GM21423 (cell line): Measurements from ENCODE around the gene HES5.

Experiments used
- ATAC-seq: cut with Tn5 transposase; IDR thresholded peaks from one replicate; pipeline ENCODE4 v1.9.1; 2021; ENCODE audit warnings: mild to moderate bottlenecking, moderate library complexity; ENCODE audit not compliant: unreplicated experiment

Gene HES5

GRCh38 chr1:2547210-2548067 lies 17.4 kb upstream of the HES5 start:
- peak; percentile 18 for ATAC-seq

DNA sequence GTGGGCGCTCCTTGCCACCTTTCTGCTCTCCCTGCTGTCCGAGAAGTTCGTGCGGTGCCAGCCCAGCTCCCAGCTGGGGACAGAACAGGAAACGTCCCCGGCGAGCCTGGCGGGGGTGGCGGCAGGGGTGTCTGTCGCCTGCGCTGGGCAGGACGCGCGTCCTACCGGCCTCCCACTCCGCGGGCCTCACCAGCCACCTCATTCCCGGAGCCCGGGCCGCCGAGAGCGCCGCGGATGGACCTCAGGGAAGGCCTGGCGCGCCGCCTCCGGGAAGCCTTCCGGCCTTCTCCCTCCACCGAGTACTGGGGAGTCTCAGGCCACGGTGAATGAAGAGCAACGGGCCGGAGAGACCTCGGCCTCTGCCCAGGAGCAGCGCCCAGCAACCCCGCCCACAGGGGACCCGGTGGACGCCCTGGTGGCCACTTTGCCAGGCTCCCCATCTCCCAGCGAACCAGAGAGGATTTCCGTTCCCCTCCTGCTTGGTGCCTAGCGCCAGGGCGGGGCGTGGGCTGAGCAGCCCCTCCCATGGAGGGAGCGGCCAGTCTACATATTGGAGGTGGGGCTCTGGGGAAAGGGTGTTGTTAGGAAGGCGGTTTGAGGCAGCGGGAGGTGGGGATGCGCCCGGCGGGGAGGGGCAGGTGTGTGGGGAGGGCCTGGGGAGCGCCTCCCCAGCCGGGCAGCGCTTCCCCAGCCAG lies 16.6 kb upstream of the HES5 start:
- ATAC-seq, result peak; percentile 31

GRCh38 chr1:2545754-2546514 lies 15.9 kb upstream of the HES5 start:
- ATAC-seq, result peak; percentile 39

- no peak for ATAC-seq
Observed at GRCh38 chr1:2544875-2545640, 15.0 kb upstream of the HES5 start.

DNA sequence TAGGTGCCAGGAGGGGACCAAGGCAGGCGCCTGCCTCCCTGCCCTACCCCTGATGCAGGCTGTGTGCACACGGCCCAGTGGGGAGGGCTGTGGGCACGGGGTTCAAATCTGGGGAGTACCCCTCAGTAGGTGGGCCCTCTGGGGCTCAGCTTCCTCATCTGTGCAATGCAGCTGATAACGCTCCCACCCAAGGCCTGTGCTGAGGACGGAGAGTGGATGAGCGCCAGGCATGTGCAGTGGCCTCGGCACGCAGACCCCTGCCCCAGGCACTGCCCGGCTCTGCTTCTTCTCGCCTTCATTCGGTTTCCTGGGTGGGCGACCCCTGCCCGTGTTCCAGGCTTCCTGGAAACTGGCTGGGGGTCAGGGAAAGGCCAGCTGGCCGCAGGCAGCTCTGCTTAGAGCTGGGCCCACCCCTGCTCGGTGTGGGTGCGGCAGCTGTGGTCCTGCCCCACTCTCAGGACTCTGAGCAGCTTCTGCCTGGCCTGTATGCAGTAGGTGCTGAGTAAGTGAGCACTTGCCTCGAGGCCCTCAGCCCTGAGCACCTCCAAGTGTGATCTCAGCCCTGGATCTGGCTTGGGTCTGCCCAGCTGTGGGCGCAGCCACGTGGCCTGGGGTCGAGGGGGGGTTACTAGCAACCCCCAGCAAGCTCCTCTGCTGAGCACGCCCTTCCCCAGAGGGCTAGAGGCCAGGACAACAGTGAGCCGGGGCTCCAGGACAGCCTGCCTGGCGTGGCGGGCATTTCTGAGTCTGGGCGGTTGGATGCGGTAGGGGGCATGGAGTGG lies 14.2 kb upstream of the HES5 start:
- ATAC-seq, result no peak

GRCh38 chr1:2543543-2544092 lies 13.6 kb upstream of the HES5 start:
- no peak for ATAC-seq

GRCh38 chr1:2542246-2542915 lies 12.3 kb upstream of the HES5 start:
- no peak for ATAC-seq

DNA sequence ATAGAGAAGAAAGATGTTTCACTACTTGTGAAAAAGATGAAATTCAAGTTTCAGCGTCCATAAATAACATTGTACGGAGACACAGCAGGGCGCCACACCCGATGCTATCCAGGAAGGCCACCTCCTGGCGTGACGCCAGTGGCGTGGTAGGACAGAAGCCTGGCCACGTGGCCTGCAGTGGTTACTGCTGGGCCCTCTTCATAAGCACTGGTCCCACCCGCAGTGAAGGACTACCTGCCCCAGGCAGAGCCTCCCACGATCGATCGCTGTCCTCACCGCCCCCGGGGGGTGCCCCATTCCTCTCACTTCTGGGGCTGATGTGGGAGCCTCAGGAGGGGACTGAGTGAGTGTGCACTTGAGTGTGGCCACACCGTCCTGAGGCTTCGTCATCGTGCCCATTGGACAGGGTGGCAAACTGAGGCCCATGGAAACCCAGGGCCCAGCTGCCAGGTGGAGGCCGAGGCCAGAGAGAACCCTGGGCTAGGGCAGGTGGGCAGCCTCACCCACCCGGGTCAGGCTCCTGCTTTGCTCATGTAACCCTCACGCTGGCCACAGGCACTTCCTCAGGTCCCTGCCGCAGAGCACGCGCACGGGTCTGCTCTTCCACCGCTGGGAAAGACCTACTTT lies 11.7 kb upstream of the HES5 start:
- no peak for ATAC-seq

GRCh38 chr1:2540816-2541492 lies 10.9 kb upstream of the HES5 start:
- no peak for ATAC-seq

GRCh38 chr1:2539312-2539907 lies 9.3 kb upstream of the HES5 start:
- ATAC-seq, result no peak

DNA sequence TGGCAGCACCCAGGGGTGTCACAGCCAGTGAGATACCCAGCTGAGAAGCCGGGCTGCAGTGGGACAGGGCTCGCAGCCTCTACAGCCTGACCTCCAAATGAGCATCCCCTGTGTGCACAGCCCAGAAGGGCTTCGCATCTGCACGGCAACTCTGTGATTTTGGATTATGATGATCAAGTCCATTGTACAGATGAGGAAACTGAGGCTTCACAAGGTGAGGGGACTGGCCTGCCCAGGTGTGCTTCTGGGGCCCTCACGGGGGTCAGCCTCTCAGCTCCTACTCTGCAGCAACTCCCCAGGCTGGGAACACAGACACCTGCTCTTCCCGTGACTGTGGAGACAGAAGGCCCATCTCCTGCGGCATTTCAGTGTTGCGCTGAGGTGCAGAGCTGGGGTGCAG lies 8.8 kb upstream of the HES5 start:
- ATAC-seq, result no peak

GRCh38 chr1:2538376-2538775 lies 8.3 kb upstream of the HES5 start:
- ATAC-seq, result no peak

- no peak for ATAC-seq
Observed at GRCh38 chr1:2537784-2538115, 7.7 kb upstream of the HES5 start.

GRCh38 chr1:2535981-2536380 lies 5.9 kb upstream of the HES5 start:
- no peak for ATAC-seq

DNA sequence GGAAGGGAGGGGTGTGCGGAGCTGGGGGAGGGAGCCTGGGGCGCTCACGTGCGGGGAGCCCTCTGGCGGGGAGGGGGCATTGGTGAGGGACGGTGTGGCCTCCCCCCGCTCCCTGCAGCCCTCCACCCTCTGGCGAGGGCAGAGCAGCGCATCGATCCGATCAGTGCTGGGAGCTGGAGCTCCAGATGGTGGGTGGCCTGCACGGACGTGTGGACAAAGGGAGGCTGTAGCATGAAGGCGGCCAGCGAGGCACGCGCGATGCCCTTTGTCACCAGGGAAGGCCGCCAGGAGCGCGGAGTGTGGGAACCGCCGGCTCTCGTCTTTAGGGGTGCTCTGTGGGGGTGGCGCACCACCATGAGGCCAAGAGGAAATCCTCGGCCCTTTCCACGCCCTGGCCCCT lies 5.4 kb upstream of the HES5 start:
- no peak for ATAC-seq

GRCh38 chr1:2534687-2535441 lies 4.8 kb upstream of the HES5 start:
- no peak for ATAC-seq

GRCh38 chr1:2534315-2534686 lies 4.2 kb upstream of the HES5 start:
- ATAC-seq, result no peak
